ENCODE data around the gene PCGF1.
A peak's percentile ranks its signal among the peaks of the same experiment; 100 is the strongest.

The PCGF1 gene

GRCh38 chr2:74499940-74500577 lies 7.4 kb downstream of the PCGF1 start:
- H3K4me3 ChIP-seq (ENCODE audit: control insufficient read depth, low read depth, low read length): peak overlapping the region; percentile 47; the same call in 1 of the 2 replicates
- no peak for DNase-seq (ENCODE audit: low read depth)
- TF ChIP-seq CTCF (IDR thresholded peaks at IDR 0.05; ENCODE audit: control insufficient read depth, insufficient read depth, low read depth, low read length, missing control alignments): no peak

GRCh38 chr2:74499267-74499939 lies 8.1 kb downstream of the PCGF1 start, which contains the start of gene LBX2:
Gene LBX2, minus strand, starts transcription at chr2:74499603. Its CDS starts 66 bp downstream, at chr2:74499537.
- DNase-seq (ENCODE audit: low read depth): no peak
- TF ChIP-seq CTCF (IDR thresholded peaks at IDR 0.05; ENCODE audit: control insufficient read depth, insufficient read depth, low read depth, low read length, missing control alignments): no peak
- H3K4me3 ChIP-seq (ENCODE audit: control insufficient read depth, low read depth, low read length): peak within 1 kb of the TSS; percentile 47

- no peak for TF ChIP-seq CTCF (IDR thresholded peaks at IDR 0.05; ENCODE audit: control insufficient read depth, insufficient read depth, low read depth, low read length, missing control alignments)
- no peak for DNase-seq (ENCODE audit: low read depth)
- peak overlapping the region; percentile 47 for H3K4me3 ChIP-seq (ENCODE audit: control insufficient read depth, low read depth, low read length)
These were observed 8.8 kb downstream of the PCGF1 start for GRCh38 chr2:74498500-74499266.

- DNase-seq (ENCODE audit: low read depth): no peak
- peak overlapping the region; percentile 47 for H3K4me3 ChIP-seq (ENCODE audit: control insufficient read depth, low read depth, low read length)
- no peak for TF ChIP-seq CTCF (IDR thresholded peaks at IDR 0.05; ENCODE audit: control insufficient read depth, insufficient read depth, low read depth, low read length, missing control alignments)
These were observed 9.6 kb downstream of the PCGF1 start for GRCh38 chr2:74497777-74498499.

- no peak overlapping the region for H3K4me3 ChIP-seq (ENCODE audit: control insufficient read depth, low read depth, low read length)
These were observed 10.3 kb downstream of the PCGF1 start for GRCh38 chr2:74496997-74497776.

More at GRCh38 chr2:74496997-74497776, 10.3 kb downstream of the PCGF1 start:
- no peak for TF ChIP-seq CTCF (IDR thresholded peaks at IDR 0.05; ENCODE audit: control insufficient read depth, insufficient read depth, low read depth, low read length, missing control alignments)
- no peak for DNase-seq (ENCODE audit: low read depth)

Data from AG09309 (cell line).